Activated naive CD4-positive, alpha-beta T cell treated with Interleukin-2 at 50 U/mL for 16 hours (primary cell): ENCODE data around the gene CPEB4.

Experiments used
- DNase-seq: peaks from one replicate; pipeline ENCODE4 v3.0.0-alpha.2; 2020

CPEB4 gene

GRCh38 chr5:173988554-173989431 lies 100.6 kb downstream of the CPEB4 start, which contains the start of gene C5orf47:
TSS of gene C5orf47 (plus strand) at chr5:173989170. CDS start at chr5:173989264, 94 bp downstream.
- DNase-seq, result no peak

- no peak for DNase-seq
Observed at GRCh38 chr5:173989432-173990082, 101.4 kb downstream of the CPEB4 start.

- no peak for DNase-seq
Observed at GRCh38 chr5:173997331-173997730, 109.2 kb downstream of the CPEB4 start.

GRCh38 chr5:173998531-173998930 lies 110.4 kb downstream of the CPEB4 start:
- no peak for DNase-seq

- no peak for DNase-seq
Observed at GRCh38 chr5:174000076-174000475, 111.9 kb downstream of the CPEB4 start.

GRCh38 chr5:174003795-174004194 lies 115.6 kb downstream of the CPEB4 start:
- DNase-seq, result no peak

GRCh38 chr5:174008922-174009321 lies 120.8 kb downstream of the CPEB4 start:
- DNase-seq, result no peak

GRCh38 chr5:174010365-174010764 lies 122.2 kb downstream of the CPEB4 start:
- DNase-seq, result no peak

- no peak for DNase-seq
Observed at GRCh38 chr5:174011441-174011840, 123.3 kb downstream of the CPEB4 start.
